Transverse colon (tissue), 3 donors: ENCODE data around the gene PHF13.

Experiments
- POLR2A ChIP-seq: fragments of 450-650 bp; IDR thresholded peaks from one replicate; pipeline ENCODE4 v1.6.1; 2016; ENCODE audit warnings: antibody characterized with exemption, mild to moderate bottlenecking, moderate library complexity
- TF ChIP-seq, protein P1 (sequence below), 5 experiments: fragments of 200-600 bp in 3 of 5; fragments of 450-650 bp in 2 of 5; sonication (generic) in 3 of 5; IDR thresholded peaks; 1 replicate in 2 of 5; 2 replicates in 3 of 5; pipeline ENCODE4 v1.5.1; 2016 to 2017; ENCODE audit warnings: antibody characterized with exemption in 5 of 5, inconsistent platforms in 3 of 5, mild to moderate bottlenecking in 2 of 5, moderate library complexity in 1 of 5

DNA sequence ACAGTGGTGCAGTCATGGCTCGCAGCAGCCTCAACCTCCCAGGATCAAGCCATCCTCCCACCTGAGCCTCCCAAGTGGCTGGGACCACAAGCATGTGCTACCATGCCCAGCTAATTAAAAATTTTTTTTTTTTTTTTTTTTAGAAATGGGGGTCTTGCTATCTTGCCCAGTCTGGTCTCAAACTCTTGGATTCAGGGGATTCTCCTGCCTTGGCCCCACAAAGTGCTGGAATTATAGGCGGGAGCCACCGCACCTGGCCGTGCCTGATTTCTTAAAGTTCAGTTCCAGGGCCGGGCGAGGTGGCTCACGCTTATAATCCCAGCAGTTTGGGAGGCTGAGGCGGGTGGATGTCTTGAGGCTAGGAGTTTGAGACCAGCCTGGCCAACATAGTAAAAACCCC, 17.5 kb downstream of the PHF13 start:
- TF ChIP-seq, protein P1, sequence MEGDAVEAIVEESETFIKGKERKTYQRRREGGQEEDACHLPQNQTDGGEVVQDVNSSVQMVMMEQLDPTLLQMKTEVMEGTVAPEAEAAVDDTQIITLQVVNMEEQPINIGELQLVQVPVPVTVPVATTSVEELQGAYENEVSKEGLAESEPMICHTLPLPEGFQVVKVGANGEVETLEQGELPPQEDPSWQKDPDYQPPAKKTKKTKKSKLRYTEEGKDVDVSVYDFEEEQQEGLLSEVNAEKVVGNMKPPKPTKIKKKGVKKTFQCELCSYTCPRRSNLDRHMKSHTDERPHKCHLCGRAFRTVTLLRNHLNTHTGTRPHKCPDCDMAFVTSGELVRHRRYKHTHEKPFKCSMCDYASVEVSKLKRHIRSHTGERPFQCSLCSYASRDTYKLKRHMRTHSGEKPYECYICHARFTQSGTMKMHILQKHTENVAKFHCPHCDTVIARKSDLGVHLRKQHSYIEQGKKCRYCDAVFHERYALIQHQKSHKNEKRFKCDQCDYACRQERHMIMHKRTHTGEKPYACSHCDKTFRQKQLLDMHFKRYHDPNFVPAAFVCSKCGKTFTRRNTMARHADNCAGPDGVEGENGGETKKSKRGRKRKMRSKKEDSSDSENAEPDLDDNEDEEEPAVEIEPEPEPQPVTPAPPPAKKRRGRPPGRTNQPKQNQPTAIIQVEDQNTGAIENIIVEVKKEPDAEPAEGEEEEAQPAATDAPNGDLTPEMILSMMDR (IDR thresholded peaks at IDR 0.05) = no peak
- no peak for TF ChIP-seq POLR2A
